Activated naive CD8-positive, alpha-beta T cell (primary cell): ENCODE measurements around the gene SPECC1.
A peak's percentile ranks its signal among the peaks of the same experiment; 100 is the strongest.
"Not testable (repeated sequence)": the region's sequence is repeated elsewhere in the genome, so short reads cannot be mapped to it uniquely, and the experiment has no call there.

Experiments
- H3K27ac Mint-ChIP-seq: one replicate; pipeline ENCODE4 v1.8.0; 2021; ENCODE audit warnings: mixed read lengths
- H3K27me3 Mint-ChIP-seq: one replicate; pipeline ENCODE4 v1.8.0; 2021; ENCODE audit warnings: mixed read lengths
- H3K36me3 Mint-ChIP-seq: one replicate; pipeline ENCODE4 v1.8.0; 2021; ENCODE audit warnings: mixed read lengths
- H3K4me1 Mint-ChIP-seq: one replicate; pipeline ENCODE4 v1.8.0; 2021; ENCODE audit warnings: low read depth, mixed read lengths
- H3K4me3 Mint-ChIP-seq: one replicate; pipeline ENCODE4 v1.8.0; 2021; ENCODE audit warnings: mild to moderate bottlenecking, mixed read lengths
- H3K9me3 Mint-ChIP-seq: one replicate; pipeline ENCODE4 v1.8.0; 2021; ENCODE audit warnings: low read depth, mixed read lengths

The SPECC1 gene

DNA sequence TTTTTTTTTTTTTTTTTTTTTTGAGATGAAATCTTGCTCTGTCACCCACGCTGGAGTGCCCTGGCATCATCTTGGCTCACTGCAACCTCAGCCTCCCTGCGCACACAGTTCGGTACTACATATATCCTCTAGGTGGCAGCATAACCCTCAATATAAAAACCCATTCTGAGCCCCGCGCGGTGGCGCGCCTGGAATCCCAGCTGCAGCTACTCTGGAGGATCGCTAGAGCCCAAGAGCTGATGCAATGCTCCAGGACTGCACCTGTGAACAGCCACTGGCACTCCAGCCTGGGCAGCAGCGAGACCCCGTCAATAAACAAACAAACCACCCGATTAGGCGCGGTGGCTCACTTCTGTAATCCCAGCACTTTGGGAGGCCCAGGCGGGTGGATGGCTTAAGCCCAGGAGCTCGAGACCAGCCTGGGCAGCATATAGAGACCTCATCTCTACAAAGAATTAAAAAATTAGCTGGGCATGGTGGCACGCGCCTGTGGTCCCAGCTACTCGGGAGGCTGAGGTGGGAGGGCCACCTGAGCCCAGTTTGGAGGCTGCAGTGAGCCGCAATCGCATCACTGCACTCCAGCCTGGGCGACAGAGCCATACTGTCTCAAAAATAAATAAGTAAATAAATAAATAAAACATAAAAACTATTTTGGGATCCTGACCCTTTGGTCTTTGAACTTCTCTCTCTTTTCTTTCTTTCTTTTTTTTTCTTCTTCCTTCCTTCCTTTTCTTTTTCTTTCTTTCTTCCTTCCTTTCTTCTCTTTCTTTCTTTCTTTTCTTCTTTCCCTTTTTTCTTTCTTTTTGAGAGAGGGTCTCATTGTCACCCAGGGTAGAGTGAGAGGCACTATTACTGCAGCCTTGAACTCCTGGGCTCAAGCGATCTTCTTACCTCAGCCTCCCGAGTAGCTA, 16.1 kb upstream of the SPECC1 start:
- H3K27ac Mint-ChIP-seq = no peak overlapping the region
- H3K36me3 Mint-ChIP-seq = no peaks in the 10 kb centered on the region
- peaks cover 3% of the 10 kb centered on the region for H3K27me3 Mint-ChIP-seq
- peaks cover 5% of the 10 kb centered on the region for H3K4me1 Mint-ChIP-seq
- H3K9me3 Mint-ChIP-seq = no peaks in the 10 kb centered on the region
- H3K4me3 Mint-ChIP-seq = peak overlapping the region; percentile 44

DNA sequence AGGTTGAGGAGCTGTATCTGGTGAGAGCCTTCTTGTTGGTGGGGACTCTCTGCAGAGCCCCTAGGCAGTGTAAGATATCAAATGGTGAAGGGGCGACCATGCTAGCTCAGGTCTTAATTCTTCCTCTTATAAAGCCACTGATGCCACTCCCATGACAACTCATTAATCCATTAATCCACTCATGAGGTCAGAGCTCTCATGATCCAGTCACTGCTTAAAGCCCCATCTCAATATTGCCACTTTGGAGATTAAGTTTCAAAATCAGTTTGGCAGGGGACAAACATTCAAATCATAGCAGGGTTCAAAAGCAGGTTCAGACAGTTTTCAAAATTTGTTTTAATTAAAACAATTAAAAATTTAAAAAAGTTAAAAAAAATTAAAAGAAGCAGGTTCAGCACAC, 13.1 kb upstream of the SPECC1 start:
- H3K4me3 Mint-ChIP-seq = no peak overlapping the region
- no peaks in the 10 kb centered on the region for H3K36me3 Mint-ChIP-seq
- peaks cover 9% of the 10 kb centered on the region for H3K27me3 Mint-ChIP-seq
- peaks cover 5% of the 10 kb centered on the region for H3K4me1 Mint-ChIP-seq
- no peaks in the 10 kb centered on the region for H3K9me3 Mint-ChIP-seq
- H3K27ac Mint-ChIP-seq = no peak overlapping the region

DNA sequence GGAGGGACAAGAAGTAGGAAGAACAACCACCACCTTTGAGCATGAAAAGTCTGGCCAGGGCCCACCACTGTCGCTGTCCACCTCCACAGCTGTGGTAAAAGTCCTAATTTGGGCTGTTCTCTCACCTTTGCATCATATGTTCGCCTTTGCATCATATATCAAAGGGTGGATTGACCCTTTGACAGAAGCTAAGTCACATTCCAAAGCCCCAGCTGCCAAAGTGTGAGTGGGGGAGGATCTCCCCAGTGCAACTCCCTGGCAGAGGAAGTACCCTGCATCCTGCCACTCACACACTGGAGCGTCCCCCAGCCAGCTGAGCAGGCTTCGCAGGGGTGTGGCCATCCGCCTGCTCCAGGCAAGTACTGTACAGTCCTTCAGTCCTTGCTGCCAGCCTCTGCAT, 12.7 kb upstream of the SPECC1 start:
- Mint-ChIP-seq H3K27me3 (peaks cover 9% of the 10 kb centered on the region), H3K4me1 (peaks cover 5% of the 10 kb centered on the region), H3K27ac (no peak overlapping the region), H3K4me3 (no peak overlapping the region), H3K36me3 (no peaks in the 10 kb centered on the region), H3K9me3 (no peaks in the 10 kb centered on the region)

DNA sequence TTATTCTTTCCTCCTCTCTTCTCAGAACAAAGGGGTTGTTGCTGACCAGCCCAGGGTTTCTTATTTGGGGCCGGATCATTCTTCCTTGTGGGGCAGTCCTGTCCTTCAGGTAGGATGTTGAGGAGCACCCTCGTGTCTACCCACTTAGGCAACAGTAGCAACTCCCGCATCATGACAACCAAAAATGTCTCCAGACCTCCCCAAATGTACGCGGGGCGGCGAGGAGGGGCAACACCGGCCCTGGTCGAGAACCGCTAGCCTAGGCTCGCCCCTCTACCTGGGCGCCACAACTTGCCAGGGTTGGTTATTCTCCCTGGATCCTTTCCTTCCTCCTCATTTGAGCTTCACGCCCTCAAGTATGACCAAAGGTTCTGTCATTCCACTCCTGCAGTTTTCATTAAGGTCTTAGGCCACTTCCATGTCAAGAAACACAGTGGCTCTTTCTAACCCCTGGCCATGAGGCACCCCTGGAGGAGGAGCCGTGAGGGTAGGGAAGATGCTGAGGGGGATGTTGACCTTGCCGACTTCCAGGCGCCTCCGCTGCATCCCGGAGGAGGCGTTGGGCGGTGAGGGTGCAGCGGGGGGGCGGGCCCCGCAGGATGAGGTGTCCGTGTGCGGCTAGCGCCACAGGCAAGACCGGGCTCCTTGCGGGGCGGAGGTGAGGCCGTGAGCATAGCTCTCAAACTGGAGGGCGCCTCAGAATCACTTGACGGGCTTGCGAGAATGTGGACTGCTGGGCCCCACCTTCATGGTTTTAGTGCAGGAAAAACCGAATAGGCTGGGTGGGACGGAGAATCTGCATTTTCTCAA, 712 bp upstream of the SPECC1 start:
- no peaks in the 10 kb centered on the region for H3K9me3 Mint-ChIP-seq
- H3K36me3 Mint-ChIP-seq = no peaks in the 10 kb centered on the region
- H3K27me3 Mint-ChIP-seq = peaks cover 23% of the 10 kb centered on the region
- peak overlapping the region; percentile 92 for H3K4me3 Mint-ChIP-seq
- peaks cover 6% of the 10 kb centered on the region for H3K4me1 Mint-ChIP-seq
- no peak overlapping the region for H3K27ac Mint-ChIP-seq

DNA sequence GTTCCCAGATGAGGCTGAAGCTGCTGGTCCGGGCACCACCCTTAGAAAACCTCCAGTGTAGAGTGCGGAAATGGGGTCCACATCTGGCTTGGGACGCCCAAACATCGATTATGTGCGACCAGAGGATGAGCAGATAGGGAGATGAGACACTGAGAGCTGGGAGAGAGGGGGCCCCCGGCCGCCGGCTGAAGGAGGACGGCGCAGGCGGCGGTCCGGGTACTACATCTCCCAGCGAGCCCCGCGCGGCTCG, 182 bp upstream of the SPECC1 start:
- no peak overlapping the region for H3K27ac Mint-ChIP-seq
- H3K4me1 Mint-ChIP-seq = peaks cover 6% of the 10 kb centered on the region
- peak overlapping the region; percentile 92 for H3K4me3 Mint-ChIP-seq
- H3K9me3 Mint-ChIP-seq = no peaks in the 10 kb centered on the region
- peaks cover 27% of the 10 kb centered on the region for H3K27me3 Mint-ChIP-seq
- H3K36me3 Mint-ChIP-seq = no peaks in the 10 kb centered on the region

DNA sequence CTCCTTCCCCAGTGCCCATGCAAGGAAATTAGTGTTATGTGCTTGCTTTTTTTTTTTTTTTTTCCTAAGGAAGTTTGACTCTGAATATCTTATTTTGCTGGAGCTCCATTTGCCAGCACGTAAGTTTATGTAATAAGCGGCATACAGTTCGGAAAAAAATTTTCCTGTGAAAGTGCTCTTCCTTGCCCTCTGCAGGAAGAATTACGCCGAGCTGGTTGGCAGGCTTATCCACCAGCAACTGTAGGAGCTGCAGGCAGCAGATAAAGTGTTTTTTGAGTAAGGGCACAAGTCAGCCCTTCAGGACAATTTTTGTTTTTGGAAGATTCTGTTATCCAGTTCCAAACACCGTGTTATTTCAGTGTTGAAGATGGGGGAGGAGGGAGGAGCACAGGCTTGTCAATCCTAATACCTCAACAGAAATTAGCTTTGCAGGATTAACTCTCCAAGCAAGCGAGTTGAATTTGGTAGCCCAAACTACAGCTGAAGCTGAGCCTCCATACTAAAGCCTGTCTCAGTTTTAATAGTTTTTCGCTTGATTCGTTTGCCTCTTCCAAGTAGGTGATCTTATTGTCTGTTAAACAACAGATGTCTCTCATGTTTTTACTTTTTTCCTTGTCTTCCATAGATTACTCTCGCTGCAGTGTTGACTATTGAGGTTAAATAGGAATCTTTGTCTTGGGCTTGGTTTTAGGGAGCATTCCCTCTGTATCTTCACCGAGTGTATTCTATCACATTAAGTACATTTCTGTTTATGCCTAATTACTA, 1.1 kb downstream of the SPECC1 start:
- peak overlapping the region; percentile 85 for H3K4me3 Mint-ChIP-seq
- peaks cover 6% of the 10 kb centered on the region for H3K4me1 Mint-ChIP-seq
- no peaks in the 10 kb centered on the region for H3K9me3 Mint-ChIP-seq
- H3K27ac Mint-ChIP-seq = no peak overlapping the region
- H3K27me3 Mint-ChIP-seq = peaks cover 33% of the 10 kb centered on the region
- H3K36me3 Mint-ChIP-seq = no peaks in the 10 kb centered on the region

DNA sequence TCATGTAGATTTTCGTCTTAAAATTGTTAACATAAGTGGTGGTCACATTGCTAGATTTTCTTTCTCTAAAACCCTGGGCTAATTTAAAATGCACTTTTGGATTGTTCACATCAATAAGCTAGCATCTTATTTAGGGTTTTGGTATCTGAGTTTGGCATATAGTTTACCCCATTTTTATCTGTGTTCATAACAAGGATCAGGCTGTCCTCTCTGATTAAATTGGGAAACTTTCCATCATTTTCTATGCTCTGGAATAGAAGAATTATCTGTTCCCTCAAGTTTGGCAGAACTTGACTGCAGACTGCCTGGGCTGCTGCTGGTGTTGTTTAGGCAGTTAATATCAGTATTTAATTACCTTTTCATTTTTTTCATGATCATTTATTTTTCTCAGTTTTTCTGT, 1.8 kb downstream of the SPECC1 start:
- H3K4me3 Mint-ChIP-seq = peak overlapping the region; percentile 85
- H3K36me3 Mint-ChIP-seq = no peaks in the 10 kb centered on the region
- H3K4me1 Mint-ChIP-seq = peaks cover 6% of the 10 kb centered on the region
- H3K27ac Mint-ChIP-seq = no peak overlapping the region
- peaks cover 33% of the 10 kb centered on the region for H3K27me3 Mint-ChIP-seq
- H3K9me3 Mint-ChIP-seq = no peaks in the 10 kb centered on the region

DNA sequence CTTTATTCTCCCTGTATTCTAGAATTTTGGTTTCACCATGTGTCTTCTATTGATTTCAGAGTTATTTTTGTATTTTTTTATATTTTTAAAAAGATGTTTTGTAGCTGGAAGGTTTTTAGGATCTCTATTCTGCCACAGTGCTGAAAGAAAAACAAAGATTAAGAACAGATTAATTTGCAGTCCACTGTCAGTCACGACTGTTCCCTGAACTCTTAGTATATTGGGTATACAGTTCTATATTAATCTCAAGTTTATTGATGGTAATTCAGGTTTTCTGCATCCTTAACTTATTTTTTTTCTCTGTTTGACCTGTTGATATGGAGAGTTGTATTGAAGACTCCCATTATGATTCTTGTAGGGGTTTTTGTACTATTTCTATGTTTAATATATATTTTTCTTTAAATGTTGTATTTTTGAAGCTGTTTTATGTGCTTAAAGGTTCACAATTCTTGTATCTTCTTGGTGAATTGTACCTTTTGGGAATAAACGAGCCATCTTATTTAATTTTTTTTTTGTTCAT, 2.9 kb downstream of the SPECC1 start:
- H3K4me1 Mint-ChIP-seq = peaks cover 6% of the 10 kb centered on the region
- no peaks in the 10 kb centered on the region for H3K9me3 Mint-ChIP-seq
- H3K4me3 Mint-ChIP-seq = no peak overlapping the region
- H3K27ac Mint-ChIP-seq = no peak overlapping the region
- no peaks in the 10 kb centered on the region for H3K36me3 Mint-ChIP-seq
- H3K27me3 Mint-ChIP-seq = peaks cover 31% of the 10 kb centered on the region

DNA sequence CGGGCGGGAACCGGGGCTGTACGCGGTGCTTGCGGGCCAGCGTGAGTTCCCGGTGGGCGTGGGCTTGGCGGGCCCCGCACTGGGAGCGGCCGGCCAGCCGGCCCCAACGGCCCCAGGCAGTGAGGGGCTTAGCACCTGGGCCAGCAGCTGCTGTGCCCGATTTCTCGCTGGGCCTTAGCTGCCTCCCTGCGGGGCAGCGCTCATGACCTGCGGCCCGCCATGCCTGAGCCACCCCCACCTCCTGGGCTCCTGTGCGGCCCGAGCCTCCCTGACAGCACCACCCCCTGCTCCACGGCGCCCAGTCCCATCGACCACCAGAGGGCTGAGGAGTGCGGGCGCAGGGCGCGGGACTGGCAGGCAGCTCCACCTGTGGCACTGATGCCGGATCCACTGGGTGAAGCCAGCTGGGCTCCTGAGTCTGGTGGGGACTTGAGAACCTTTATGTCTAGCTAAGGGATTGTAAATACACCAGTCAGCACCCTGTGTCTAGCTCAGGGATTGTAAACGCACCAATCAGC, 7.4 kb downstream of the SPECC1 start:
- H3K36me3 Mint-ChIP-seq, H3K4me1 Mint-ChIP-seq, H3K9me3 Mint-ChIP-seq, H3K27ac Mint-ChIP-seq, H3K4me3 Mint-ChIP-seq: not testable (repeated sequence)
- peaks cover 27% of the 10 kb centered on the region for H3K27me3 Mint-ChIP-seq

DNA sequence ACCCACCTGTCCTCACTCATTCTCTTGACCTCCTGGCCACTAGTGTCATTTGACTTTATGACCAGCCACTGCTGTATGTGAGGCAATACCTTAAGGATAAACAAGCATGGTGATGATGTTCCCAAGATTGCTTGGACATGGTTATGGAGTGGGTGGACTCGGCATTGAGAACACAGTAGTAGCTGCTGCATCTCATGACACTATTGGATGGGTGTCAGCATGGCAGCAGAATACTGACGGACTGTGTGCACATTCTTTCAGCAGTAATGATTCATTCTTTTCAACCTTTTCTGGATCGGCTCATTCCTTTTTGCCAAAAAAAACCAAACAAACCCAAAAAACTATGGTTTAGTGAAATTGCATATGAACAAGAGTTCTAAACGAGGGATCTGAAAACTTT, 13.5 kb downstream of the SPECC1 start:
- Mint-ChIP-seq H3K9me3 (no peaks in the 10 kb centered on the region), H3K27ac (no peak overlapping the region), H3K27me3 (peaks cover 2% of the 10 kb centered on the region), H3K36me3 (peaks cover 4% of the 10 kb centered on the region), H3K4me3 (no peak overlapping the region), H3K4me1 (no peaks in the 10 kb centered on the region)

DNA sequence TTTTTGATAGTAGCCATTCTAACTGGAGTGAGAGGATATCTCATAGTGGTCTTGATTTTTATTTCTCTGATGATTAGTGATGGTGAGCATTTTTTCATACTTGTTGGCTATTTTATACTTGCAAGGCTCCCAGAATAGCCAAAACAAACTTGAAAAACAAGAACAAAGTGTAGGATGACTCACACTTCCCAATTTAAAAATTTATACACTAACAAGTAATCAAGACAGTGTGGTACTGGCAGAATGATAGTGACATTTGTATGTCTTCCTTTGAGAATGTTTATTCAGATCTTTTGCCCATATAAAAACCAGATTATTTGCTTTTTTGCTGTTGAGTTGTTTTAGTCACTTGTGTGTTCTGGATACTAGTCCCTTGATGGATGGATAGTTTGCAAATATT, 17.8 kb downstream of the SPECC1 start:
- Mint-ChIP-seq H3K9me3 (no peaks in the 10 kb centered on the region), H3K4me3 (no peak overlapping the region), H3K36me3 (peaks cover 4% of the 10 kb centered on the region), H3K27ac (no peak overlapping the region), H3K4me1 (no peaks in the 10 kb centered on the region), H3K27me3 (peaks cover 1% of the 10 kb centered on the region)

DNA sequence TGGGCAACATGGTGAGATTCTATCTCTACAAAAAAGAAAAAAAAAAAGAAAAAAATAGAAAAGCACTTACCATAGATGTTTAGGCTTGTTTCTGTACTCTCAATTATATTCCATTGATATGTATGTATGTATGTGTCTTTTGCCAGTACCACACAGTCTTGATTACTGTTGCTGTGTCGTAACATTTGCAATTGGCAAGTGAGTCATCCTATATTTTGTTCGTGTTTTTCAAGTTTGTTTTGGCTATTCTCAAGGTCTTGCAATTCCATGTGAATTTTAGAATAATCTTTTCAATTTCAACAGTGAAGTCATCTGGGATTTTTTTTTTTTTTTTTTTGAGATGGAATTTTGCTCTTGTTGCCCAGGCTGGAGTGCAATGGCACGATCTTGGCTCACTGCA, 19.3 kb downstream of the SPECC1 start:
- H3K4me1 Mint-ChIP-seq = peaks cover 2% of the 10 kb centered on the region

DNA sequence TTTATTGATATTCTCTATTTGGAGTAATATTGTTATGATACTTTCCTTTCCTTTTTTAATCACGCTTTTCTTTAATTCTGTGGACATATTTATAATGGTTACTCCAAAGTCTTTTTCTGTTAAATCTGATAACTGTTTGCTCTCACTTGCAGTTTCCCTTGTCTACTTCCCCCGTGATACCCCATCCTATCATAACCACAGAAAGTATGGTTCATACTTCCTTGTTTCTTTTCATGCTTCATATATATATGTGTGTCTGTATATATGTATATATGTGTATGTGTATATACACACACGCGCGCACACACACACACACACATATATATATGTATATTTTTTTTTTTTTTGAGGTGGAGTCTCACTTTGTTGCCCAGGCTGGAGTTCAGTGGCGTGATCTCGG, 23.5 kb downstream of the SPECC1 start:
- no peaks in the 10 kb centered on the region for H3K9me3 Mint-ChIP-seq
- no peaks in the 10 kb centered on the region for H3K36me3 Mint-ChIP-seq
- no peak overlapping the region for H3K27ac Mint-ChIP-seq
- peaks cover 2% of the 10 kb centered on the region for H3K4me1 Mint-ChIP-seq
- H3K27me3 Mint-ChIP-seq = peaks cover 5% of the 10 kb centered on the region
- no peak overlapping the region for H3K4me3 Mint-ChIP-seq

More for the DNA sequence above, 19.3 kb downstream of the SPECC1 start:
- Mint-ChIP-seq H3K9me3 (no peaks in the 10 kb centered on the region), H3K27me3 (peaks cover 1% of the 10 kb centered on the region), H3K27ac (no peak overlapping the region), H3K36me3 (peaks cover 4% of the 10 kb centered on the region), H3K4me3 (no peak overlapping the region)

DNA sequence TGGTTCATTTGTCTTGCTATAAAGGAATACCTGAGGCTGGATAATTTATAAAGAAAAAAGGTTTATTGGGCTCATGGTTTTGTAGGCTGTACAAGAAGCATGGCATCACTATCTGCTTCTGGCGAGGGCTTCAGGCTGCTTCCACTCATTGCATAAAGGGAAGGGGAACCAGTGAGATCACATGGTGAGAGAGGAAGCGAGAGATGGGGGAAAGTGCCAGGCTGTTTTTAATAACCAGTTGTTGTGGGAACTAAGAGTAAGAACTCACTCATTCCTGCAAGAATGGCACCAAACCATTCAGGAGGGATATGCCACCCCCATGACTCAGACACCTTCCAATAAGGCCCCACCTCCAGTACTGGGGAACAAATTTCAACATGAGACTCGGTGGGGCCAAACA, 24.3 kb downstream of the SPECC1 start:
- Mint-ChIP-seq H3K27me3 (peaks cover 5% of the 10 kb centered on the region), H3K4me3 (no peak overlapping the region), H3K4me1 (peaks cover 2% of the 10 kb centered on the region)

DNA sequence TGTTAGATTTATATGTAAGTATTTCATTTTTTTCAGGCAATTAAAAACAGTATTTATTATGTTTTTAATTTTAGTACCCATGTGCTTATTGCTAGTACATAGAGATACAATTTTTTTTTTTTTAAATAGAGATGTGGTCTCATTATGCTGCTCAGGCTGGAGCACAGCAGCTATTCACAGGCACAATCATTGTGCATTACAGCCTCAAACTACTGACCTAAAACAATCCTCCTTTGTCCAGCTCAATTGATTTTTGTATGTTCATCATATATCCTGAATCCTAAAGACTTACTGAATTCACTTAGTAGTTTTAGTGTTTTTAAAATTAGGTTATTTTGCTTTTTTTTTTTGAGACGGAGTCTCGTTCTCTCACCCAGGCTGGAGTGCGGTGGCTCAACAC, 26.3 kb downstream of the SPECC1 start:
- H3K9me3 Mint-ChIP-seq = no peaks in the 10 kb centered on the region
- no peak overlapping the region for H3K4me3 Mint-ChIP-seq
- peaks cover 4% of the 10 kb centered on the region for H3K27me3 Mint-ChIP-seq
- peaks cover 2% of the 10 kb centered on the region for H3K4me1 Mint-ChIP-seq
- H3K36me3 Mint-ChIP-seq = no peaks in the 10 kb centered on the region
- H3K27ac Mint-ChIP-seq = no peak overlapping the region

More for the DNA sequence above, 24.3 kb downstream of the SPECC1 start:
- Mint-ChIP-seq H3K9me3 (no peaks in the 10 kb centered on the region), H3K27ac (no peak overlapping the region), H3K36me3 (no peaks in the 10 kb centered on the region)
